Stimulated activated CD4-positive, alpha-beta T cell treated with anti-CD3 and anti-CD28 coated beads, TNF-alpha, amount 100 ng/mL, for 4 hours (primary cell): Measurements from ENCODE around the gene PIGN.

Source experiments
- DNase-seq, 3 experiments: peaks; one replicate each; pipeline ENCODE4 v3.0.0-alpha.2; 2020; ENCODE audit warnings: low read depth in 3 of 3

Gene PIGN

GRCh38 chr18:62107881-62108280, 79.0 kb downstream of the PIGN start:
- DNase-seq: no peak

GRCh38 chr18:62106271-62106670, 80.6 kb downstream of the PIGN start:
- no peak for DNase-seq

- no peak for DNase-seq
These were observed 81.5 kb downstream of the PIGN start for GRCh38 chr18:62105376-62105775.

GRCh38 chr18:62102221-62102620, 84.6 kb downstream of the PIGN start:
- DNase-seq: no peak

GRCh38 chr18:62101321-62101721, 85.5 kb downstream of the PIGN start:
- no peak for DNase-seq

- no peak for DNase-seq
These were observed 87.9 kb downstream of the PIGN start for GRCh38 chr18:62098960-62099359.

- DNase-seq: no peak
These were observed 89.2 kb downstream of the PIGN start for GRCh38 chr18:62097698-62098097.

GRCh38 chr18:62091487-62092120, 95.3 kb downstream of the PIGN start:
- DNase-seq: no peak

- DNase-seq: no peak
These were observed 97.7 kb downstream of the PIGN start for GRCh38 chr18:62089174-62089573.

GRCh38 chr18:62088156-62088555, 98.7 kb downstream of the PIGN start:
- no peak for DNase-seq

GRCh38 chr18:62085756-62086155, 101.1 kb downstream of the PIGN start:
- DNase-seq: no peak

- DNase-seq: no peak
These were observed 105.0 kb downstream of the PIGN start for GRCh38 chr18:62081761-62082294.

GRCh38 chr18:62081248-62081647, 105.6 kb downstream of the PIGN start:
- no peak for DNase-seq

- no peak for DNase-seq
These were observed 106.5 kb downstream of the PIGN start for GRCh38 chr18:62080172-62080900.

- no peak for DNase-seq
These were observed 113.2 kb downstream of the PIGN start for GRCh38 chr18:62073461-62074281.

GRCh38 chr18:62072370-62072769, 114.5 kb downstream of the PIGN start:
- DNase-seq: no peak

- no peak for DNase-seq
These were observed 115.8 kb downstream of the PIGN start for GRCh38 chr18:62071071-62071470.

GRCh38 chr18:62070302-62070701, 116.6 kb downstream of the PIGN start:
- DNase-seq: no peak

GRCh38 chr18:62069556-62069955, 117.3 kb downstream of the PIGN start:
- DNase-seq: no peak

GRCh38 chr18:62066102-62066818, 120.6 kb downstream of the PIGN start:
- no peak for DNase-seq

GRCh38 chr18:62064361-62064760, 122.5 kb downstream of the PIGN start:
- no peak for DNase-seq
